HepG2 (cell line): ENCODE measurements around the gene CPED1. TPM values are rescaled to one million over a fixed set of nuclear protein-coding genes. Genes with fewer than 3 reads are reported as not detected.

Source experiments
- ATAC-seq: fragments of 200-7000 bp; cut with Tn5 transposase; 3 replicates; pipeline ENCODE4 v1.9.1; 2020; ENCODE audit warnings: mild to moderate bottlenecking, moderate library complexity
- BruUV-seq: library from RNA; stranded (reverse); fragments of 400-500 nt; replicated peaks from 2 replicates; lab custom pipeline; 2021; lab: Mats Ljungman, UMichigan
- CTCF ChIA-PET: fragments of 300-600 bp; formaldehyde crosslinking; extraction: SDS; loops from one replicate; lab custom pipeline; 2021; ENCODE audit warnings: low total read pairs, inconsistent platforms, low intra/inter-chr PET ratio; lab: Yijun Ruan, JAX
- POLR2A ChIA-PET: fragments of 350-600 bp; sonication (Branson Sonifier 250); formaldehyde crosslinking; loops from one replicate; lab custom pipeline; 2020; ENCODE audit warnings: antibody characterized with exemption, inconsistent platforms; lab: Yijun Ruan, JAX
- DNase-seq: peaks from one replicate; pipeline ENCODE4 v3.0.0-alpha.2; 2015; ENCODE audit warnings: low spot score
- FAIRE-seq: peaks from 3 replicates; lab custom pipeline; 2011; peaks lifted over from hg19 to GRCh38; lab: Jason Lieb, UNC
- H2AFZ ChIP-seq: one replicate; pipeline ENCODE4 v1.6.1; 2011; ENCODE audit warnings: low read length, inconsistent platforms
- H3K27ac ChIP-seq: fragments of 300-600 bp; 3 replicates; pipeline ENCODE4 v1.8.0; 2011; ENCODE audit warnings: mixed run types, mild to moderate bottlenecking, mixed read lengths, low read length, inconsistent platforms; ENCODE audit not compliant: insufficient read depth; ENCODE audit errors: extremely low read length
- H3K27me3 ChIP-seq, 2 experiments: fragments of 200-600 bp in 1 of 2; 2 replicates in 1 of 2; 3 replicates in 1 of 2; pipeline versions ENCODE4 v1.6.0 to v1.8.0; 2011; ENCODE audit warnings: low read length in 2 of 2, mild to moderate bottlenecking in 2 of 2, moderate library complexity in 2 of 2, inconsistent platforms in 1 of 2; ENCODE audit not compliant: insufficient read depth in 2 of 2, control insufficient read depth in 1 of 2
- H3K36me3 ChIP-seq, 2 experiments: fragments of 200-600 bp in 1 of 2; replicated peaks in 1 of 2; 2 replicates in 1 of 2; 3 replicates in 1 of 2; pipeline versions ENCODE4 v1.5.1 to v1.8.0; 2011; ENCODE audit warnings: low read length in 2 of 2, inconsistent platforms in 1 of 2; ENCODE audit not compliant: insufficient read depth in 2 of 2, control insufficient read depth in 1 of 2
- H3K4me1 ChIP-seq: 2 replicates; pipeline ENCODE4 v1.5.1; 2012; ENCODE audit warnings: low read length, inconsistent platforms; ENCODE audit not compliant: insufficient read depth
- H3K4me2 ChIP-seq: 2 replicates; pipeline ENCODE4 v1.6.0; 2011; ENCODE audit warnings: low read depth, low read length, inconsistent platforms
- H3K4me3 ChIP-seq, 3 experiments: fragments of 200-600 bp in 1 of 3; sonication (generic), shearing (Covaris generic) in 1 of 3; replicated peaks in 1 of 3; 2 replicates each; pipeline ENCODE4 v1.5.1; 2011 to 2016; ENCODE audit warnings: low read length in 3 of 3, inconsistent platforms in 2 of 3, low read depth in 2 of 3, mild to moderate bottlenecking in 2 of 3, control low read depth in 1 of 3, mixed read lengths in 1 of 3; ENCODE audit not compliant: insufficient read depth in 1 of 3
- H3K79me2 ChIP-seq: one replicate; pipeline ENCODE4 v1.6.1; 2011; ENCODE audit warnings: low read length, inconsistent platforms; ENCODE audit not compliant: insufficient read depth
- H3K9ac ChIP-seq: 2 replicates; pipeline ENCODE4 v1.6.0; 2011; ENCODE audit warnings: mild to moderate bottlenecking, low read depth, low read length, inconsistent platforms; ENCODE audit not compliant: insufficient read depth
- H3K9me3 ChIP-seq: 2 replicates; pipeline ENCODE4 v1.5.1; 2012; ENCODE audit warnings: mild to moderate bottlenecking, low read length
- H4K20me1 ChIP-seq: 2 replicates; pipeline ENCODE4 v1.6.0; 2011; ENCODE audit warnings: inconsistent platforms, mild to moderate bottlenecking, low read length, moderate library complexity; ENCODE audit not compliant: insufficient read depth
- ARID5B ChIP-seq: IDR thresholded peaks from 2 replicates; pipeline ENCODE4 v1.4.0; 2020; ENCODE audit warnings: mild to moderate bottlenecking, missing genetic modification reagents
- EHMT2 ChIP-seq: fragments of 200-600 bp; sonication (generic); IDR thresholded peaks from 2 replicates; pipeline ENCODE4 v1.7.0; 2017; ENCODE audit warnings: antibody characterized with exemption, low read depth, low read length, borderline replicate concordance
- MBD4 ChIP-seq: IDR thresholded peaks from 2 replicates; pipeline ENCODE4 v1.6.1; 2012; ENCODE audit warnings: low read length, inconsistent platforms, borderline replicate concordance
- MYNN ChIP-seq: sonication (generic); formaldehyde crosslinking; IDR thresholded peaks from 2 replicates; pipeline ENCODE4 v1.4.0; 2020; ENCODE audit warnings: mild to moderate bottlenecking, low read depth, missing genetic modification reagents
- RELA ChIP-seq: sonication (generic); formaldehyde crosslinking; IDR thresholded peaks from 2 replicates; pipeline ENCODE4 v1.4.0; 2020; ENCODE audit warnings: missing genetic modification reagents
- THAP9 ChIP-seq: sonication (generic); formaldehyde crosslinking; IDR thresholded peaks from 2 replicates; pipeline ENCODE4; 2020; ENCODE audit warnings: missing genetic modification reagents, mild to moderate bottlenecking, borderline replicate concordance
- TSC22D2 ChIP-seq: sonication (generic); formaldehyde crosslinking; IDR thresholded peaks from 2 replicates; pipeline ENCODE4 v1.5.1; 2020; ENCODE audit warnings: missing genetic modification reagents, mild to moderate bottlenecking, borderline replicate concordance
- ZBTB21 ChIP-seq: sonication (generic); formaldehyde crosslinking; IDR thresholded peaks from 2 replicates; pipeline ENCODE4 v1.4.0; 2020; ENCODE audit warnings: missing genetic modification reagents
- ZNF296 ChIP-seq: sonication (generic); formaldehyde crosslinking; conservative IDR thresholded peaks from 2 replicates; pipeline ENCODE4 v1.5.0; 2020; ENCODE audit warnings: mild to moderate bottlenecking, missing genetic modification reagents
- ZNF362 ChIP-seq: sonication (generic); formaldehyde crosslinking; IDR thresholded peaks from 2 replicates; pipeline ENCODE4 v1.4.0; 2020; ENCODE audit warnings: missing genetic modification reagents, mild to moderate bottlenecking, borderline replicate concordance
- ZNF7 ChIP-seq: IDR thresholded peaks from 2 replicates; pipeline ENCODE4 v1.6.1; 2016; ENCODE audit warnings: missing biosample characterization, missing genetic modification reagents
- WGBS: methylation state at CpG from one replicate; pipeline ENCODE4 v1.1.6; 2017; ENCODE audit warnings: low lambda C conversion rate; 5-methylcytosine and 5-hydroxymethylcytosine counted together
- in situ Hi-C: cut with HindIII; loops from 2 replicates; pipeline ENCODE4 v1.10.0; 2017; ENCODE audit warnings: low pct_unique_long_range_greater_than_20kb; ENCODE audit not compliant: extremely low pct_ligation_motif_present
- intact Hi-C: fragments of 100-400 bp; cut with micrococcal nuclease; formaldehyde crosslinking; loops from one replicate; pipeline ENCODE4 v1.10.0; 2022; ENCODE audit not compliant: unreplicated experiment
- polyA plus RNA-seq, 8 experiments: library from polyadenylated mRNA; depleted of rRNA in 3 of 8; stranded (reverse) in 7 of 8; unstranded in 1 of 8; fragments of >200 nt; fragmentation: Illumina TruSeq in 4 of 8; extraction: Trizol in 4 of 8; gene quantifications; 2 replicates each; pipeline versions ENCODE4 v1.2.1 to v1.2.3, GENCODE V29; 2011 to 2016; ENCODE audit warnings: low read depth in 4 of 8, missing spikeins in 1 of 8, mixed read lengths in 1 of 8; ENCODE audit not compliant: insufficient read depth in 1 of 8
- total RNA-seq, 5 experiments: library from RNA; depleted of rRNA; stranded (reverse); fragments of >200 nt; fragmentation: Illumina TruSeq; extraction: Trizol; gene quantifications; 2 replicates each; pipeline ENCODE4 v1.2.3, GENCODE V29; 2016; ENCODE audit warnings: low read depth in 1 of 5

The CPED1 gene
- total and polyA plus RNA-seq, 2 of the 13 experiments (the other 11 are each of a cell fraction or from before 2014, with no cell fraction given), result 11.5 to 27.0 TPM

GRCh38 chr7:121103086-121103485, 114.6 kb downstream of the CPED1 start:
- no peak for TF ChIP-seq MBD4
- no peak for TF ChIP-seq ZBTB21
- TF ChIP-seq TSC22D2 (CRISPR knock-in tag), result no peak
- TF ChIP-seq RELA (CRISPR knock-in tag), result no peak
- TF ChIP-seq ZNF362 (CRISPR knock-in tag), result no peak
- TF ChIP-seq MYNN (CRISPR knock-in tag), result no peak
- intact Hi-C loops, result no loop called here
- no peak overlapping the region for H3K4me3 ChIP-seq
- POLR2A ChIA-PET, result no interaction called here
- H2AFZ ChIP-seq, result no peak overlapping the region
- H3K9ac ChIP-seq, result no peak overlapping the region
- no peaks in the 10 kb centered on the region for H3K9me3 ChIP-seq
- H4K20me1 ChIP-seq, result no peaks in the 10 kb centered on the region
- no peak overlapping the region for H3K4me2 ChIP-seq
- CTCF ChIA-PET, result no interaction called here
- no peaks in the 10 kb centered on the region for H3K79me2 ChIP-seq
- H3K4me1 ChIP-seq, result no peaks in the 10 kb centered on the region
- in situ Hi-C loops, result loop anchor here (10.0 kb wide), 1 partner anchor 298 kb away; no protein-coding TSS in a partner anchor
- no peak overlapping the region for H3K27ac ChIP-seq
- DNase-seq (no peak), ATAC-seq (no peak), FAIRE-seq (no peak)
- 86% methylated on average over 2 of the region's 2 CpGs for whole genome bisulfite sequencing
- no peaks in the 10 kb centered on the region for H3K36me3 ChIP-seq
- H3K27me3 ChIP-seq, result no peaks in the 10 kb centered on the region
- no TSS peak for BruUV-seq

- no TSS peak for BruUV-seq
- Histone ChIP-seq H4K20me1 (no peaks in the 10 kb centered on the region), H3K4me2 (no peak overlapping the region), H3K36me3 (no peaks in the 10 kb centered on the region), H3K27ac (no peak overlapping the region), H3K4me3 (no peak overlapping the region), H2AFZ (no peak overlapping the region), H3K9me3 (no peaks in the 10 kb centered on the region), H3K27me3 (no peaks in the 10 kb centered on the region), H3K4me1 (no peaks in the 10 kb centered on the region), H3K79me2 (no peaks in the 10 kb centered on the region), H3K9ac (no peak overlapping the region)
- ChIA-PET CTCF (no interaction called here), POLR2A (no interaction called here)
- in situ Hi-C loops (loop anchor here (10.0 kb wide), 1 partner anchor 299 kb away; no protein-coding TSS in a partner anchor), intact Hi-C loops (no loop called here)
- no peak for FAIRE-seq
- WGBS, result 56% methylated on average over 2 of the region's 2 CpGs
- DNase-seq, result no peak
- no peak for ATAC-seq
- TF ChIP-seq ARID5B (CRISPR knock-in tag), result no peak
- no peak for TF ChIP-seq THAP9
- no peak for TF ChIP-seq ZNF7 (CRISPR knock-in tag)
- TF ChIP-seq ZNF296 (CRISPR knock-in tag), result no peak
- no peak for TF ChIP-seq EHMT2
These were observed 115.1 kb downstream of the CPED1 start for GRCh38 chr7:121103579-121103978.
